Cerebellar nuclear complex (tissue), 1 donor: Measurements from ENCODE around the gene C16orf89.
"Not testable (repeated sequence)": the region's sequence is repeated elsewhere in the genome, so short reads cannot be mapped to it uniquely, and the experiment has no call there.

Experiments used
- DNase-seq, 2 experiments: peaks; one replicate each; lab custom pipeline; 2025; lab: John Stamatoyannopoulos, UW

Gene C16orf89, protein sequence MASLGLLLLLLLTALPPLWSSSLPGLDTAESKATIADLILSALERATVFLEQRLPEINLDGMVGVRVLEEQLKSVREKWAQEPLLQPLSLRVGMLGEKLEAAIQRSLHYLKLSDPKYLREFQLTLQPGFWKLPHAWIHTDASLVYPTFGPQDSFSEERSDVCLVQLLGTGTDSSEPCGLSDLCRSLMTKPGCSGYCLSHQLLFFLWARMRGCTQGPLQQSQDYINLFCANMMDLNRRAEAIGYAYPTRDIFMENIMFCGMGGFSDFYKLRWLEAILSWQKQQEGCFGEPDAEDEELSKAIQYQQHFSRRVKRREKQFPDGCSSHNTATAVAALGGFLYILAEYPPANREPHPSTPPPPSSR

DNA sequence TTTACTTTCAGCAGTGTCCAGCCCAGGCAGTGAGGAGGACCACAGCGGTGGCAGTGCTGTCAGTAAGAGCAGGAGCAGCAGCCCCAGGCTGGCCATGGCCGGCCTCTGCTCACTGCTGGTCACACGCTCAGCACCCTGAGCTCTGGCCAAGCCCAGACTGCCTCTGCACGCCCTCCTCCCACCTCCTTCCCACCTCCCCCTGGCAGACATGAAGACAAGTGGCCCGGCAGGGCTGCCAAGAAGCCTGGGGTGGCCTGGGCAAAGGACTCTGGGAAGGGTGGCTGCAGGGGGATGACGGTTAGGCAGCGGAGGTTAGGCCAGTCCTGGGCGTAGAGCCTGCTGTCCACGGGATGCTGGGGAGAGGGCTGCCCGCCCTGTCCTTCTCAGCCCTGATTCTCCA is at the start of gene C16orf89:
Gene C16orf89, minus strand, starts transcription at position 144 of the 400 bp plus-strand sequence. Its CDS starts 48 bp downstream, at position 96.
- no peak for DNase-seq

DNA sequence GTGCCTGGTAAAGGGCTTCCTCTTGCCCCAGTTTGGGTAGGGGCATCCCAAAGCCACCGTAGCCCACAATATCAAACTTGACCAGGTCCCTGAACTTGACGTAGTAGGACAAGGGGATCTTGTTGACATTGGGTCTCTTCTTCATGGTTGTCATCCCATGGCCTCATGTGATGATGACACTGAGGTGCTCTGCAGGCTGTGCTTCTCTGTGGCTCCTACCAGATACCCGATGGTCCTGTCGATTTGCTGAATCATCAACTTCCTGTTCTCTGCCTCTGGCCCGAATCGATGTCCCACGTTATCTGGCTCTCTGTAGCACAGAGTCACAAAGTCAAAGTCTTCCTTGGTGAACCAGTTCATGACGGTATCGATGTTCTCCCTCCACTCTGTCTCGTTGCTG is 45.2 kb upstream of the C16orf89 start:
- not testable (repeated sequence) for DNase-seq

DNA sequence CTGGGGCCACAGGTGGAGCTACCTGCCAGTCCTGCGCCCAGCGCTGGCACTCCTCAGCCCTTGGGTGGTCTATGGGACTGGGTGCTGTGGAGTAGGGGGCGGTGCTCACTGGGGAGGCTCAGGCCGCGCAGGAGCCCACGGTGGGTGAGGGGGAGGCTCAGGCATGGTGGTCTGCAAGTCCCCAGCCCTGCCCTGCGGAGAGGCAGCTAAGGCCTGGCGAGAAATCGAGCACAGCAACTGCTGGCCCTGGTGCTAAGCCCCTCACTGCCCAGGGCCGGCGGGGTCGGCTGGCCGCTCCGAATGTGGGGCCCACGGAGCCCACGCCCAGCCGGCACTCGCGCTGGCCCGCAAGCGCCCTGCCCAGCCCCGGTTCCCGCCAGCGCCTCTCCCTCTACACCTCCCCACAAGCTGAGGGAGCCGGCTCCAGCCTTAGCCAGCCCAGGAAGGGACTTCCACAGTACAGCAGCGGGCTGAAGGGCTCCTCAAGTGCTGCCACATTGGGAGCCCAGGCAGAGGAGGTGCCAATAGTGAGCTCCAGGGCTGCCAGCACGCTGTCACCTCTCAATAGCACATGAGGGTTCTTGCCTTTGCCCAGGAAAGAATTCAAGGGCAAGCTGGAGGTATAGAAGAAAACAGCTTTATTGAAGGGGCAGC is 42.9 kb upstream of the C16orf89 start:
- no peak for DNase-seq

DNA sequence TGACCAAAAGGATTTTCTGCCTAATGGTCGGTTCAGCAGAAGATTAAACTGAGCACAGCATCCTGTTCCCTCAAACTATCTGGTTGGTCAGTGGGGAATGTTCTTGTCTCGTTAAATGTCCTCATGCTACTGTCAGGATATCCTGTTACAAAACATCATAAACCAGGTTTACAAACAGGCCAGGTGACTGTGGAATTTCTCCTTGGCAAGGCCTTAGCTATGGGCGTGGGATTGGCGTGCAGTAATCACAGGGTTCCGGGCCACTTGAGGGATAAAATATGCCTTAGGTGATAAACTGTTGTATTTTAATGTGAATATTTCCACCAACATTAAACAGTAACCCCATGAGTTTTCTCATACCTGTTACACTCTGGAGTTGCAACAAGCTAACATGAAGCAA is 39.3 kb upstream of the C16orf89 start:
- DNase-seq = not testable (repeated sequence)

DNA sequence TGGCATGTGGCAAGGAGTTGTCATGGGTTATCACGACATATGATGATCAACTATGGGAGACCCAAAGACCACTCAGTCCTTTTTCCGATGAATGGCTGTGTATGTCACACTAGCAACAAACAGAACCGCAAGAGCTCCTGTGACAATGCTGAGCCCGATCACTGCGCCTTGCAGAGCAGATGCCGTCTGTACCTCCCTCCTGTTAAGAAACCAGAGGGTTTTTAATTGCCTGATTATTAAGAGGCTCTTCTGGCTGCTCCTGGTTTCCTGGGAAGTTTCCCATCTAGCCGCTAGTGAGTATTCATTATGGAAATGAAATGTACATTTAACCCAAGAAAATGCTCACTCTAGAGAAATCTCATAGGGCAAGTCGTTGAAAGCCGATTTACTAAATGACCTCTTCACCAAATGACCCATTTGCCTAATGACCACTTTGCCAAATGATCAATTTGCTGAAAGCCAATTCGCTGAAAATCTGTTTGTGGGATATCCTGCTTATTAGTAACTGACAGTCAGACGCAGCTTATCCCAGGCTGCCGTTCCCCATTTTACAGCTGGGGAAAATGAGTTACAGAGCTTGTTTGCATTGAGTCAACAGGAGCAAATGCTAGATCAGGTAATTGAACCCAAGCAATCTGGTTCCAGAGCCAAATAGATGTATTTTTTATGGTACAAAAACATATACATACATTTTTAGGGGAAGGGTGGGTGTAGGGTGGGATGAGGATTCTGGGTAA is 37.7 kb upstream of the C16orf89 start:
- DNase-seq = not testable (repeated sequence)

DNA sequence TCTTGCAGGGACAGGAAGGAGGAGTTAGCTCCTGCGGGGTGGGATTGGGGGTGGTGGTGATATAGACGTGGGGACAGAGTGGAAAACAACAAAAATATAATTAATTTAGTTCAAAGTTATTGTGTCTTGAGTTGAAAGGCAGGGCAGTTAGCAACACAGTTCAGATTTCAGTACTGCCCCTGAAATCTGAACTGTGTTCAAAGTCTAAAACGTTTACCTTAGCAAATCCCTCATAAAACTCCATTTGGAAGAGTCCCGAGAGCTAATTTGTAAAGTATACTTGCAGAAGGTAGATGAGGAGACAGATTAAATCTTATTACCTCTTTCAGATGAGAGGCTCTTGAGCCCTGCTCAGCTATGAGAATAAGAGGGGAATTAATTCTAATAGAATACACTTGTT is 33.4 kb upstream of the C16orf89 start:
- not testable (repeated sequence) for DNase-seq

DNA sequence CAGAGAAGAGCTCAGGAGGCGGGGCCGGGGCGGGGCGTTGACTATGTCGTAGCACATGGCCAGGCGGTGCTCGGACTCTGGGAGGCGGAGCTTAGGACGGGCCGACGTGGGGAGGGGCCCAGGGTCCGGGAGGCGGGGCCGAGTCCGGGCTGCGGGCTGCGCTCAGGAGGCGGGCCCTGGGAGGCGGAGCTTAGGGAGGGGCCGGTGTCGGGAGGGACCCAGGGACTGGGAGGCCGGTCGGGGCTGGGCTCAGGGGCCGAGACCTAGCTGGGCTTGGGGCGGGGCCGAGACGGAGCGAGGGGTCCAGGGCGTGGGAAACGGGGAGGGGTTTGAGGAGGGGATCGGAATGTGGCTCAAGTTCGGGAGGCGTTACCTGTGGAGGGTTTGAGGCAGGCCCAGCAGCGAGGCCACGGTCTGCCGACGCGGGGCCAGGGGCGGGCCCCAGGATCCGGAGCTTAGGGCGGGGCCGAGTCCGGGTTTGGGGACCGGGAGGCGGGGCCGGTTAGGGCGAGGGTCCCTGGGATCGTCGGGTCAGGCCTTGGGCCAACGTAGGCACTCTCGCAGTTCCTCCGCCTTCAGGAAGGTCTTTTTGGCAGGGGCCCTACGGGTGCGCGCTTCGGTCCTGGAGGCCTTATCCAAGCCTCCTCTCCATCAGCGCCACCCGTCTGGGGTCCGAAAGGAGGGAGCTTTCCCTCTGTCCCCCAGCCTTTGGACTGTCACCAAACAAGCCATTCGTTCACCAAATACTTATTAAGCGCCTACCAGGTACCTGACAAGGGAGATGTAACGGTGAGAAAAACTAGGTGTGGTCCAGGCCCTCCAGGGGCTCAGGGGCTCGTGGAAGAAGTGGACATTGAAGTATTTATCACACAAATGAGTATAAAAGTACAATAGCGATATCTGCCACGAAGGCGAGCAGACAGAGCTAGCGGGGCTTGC is 32.7 kb upstream of the C16orf89 start:
- not testable (repeated sequence) for DNase-seq

DNA sequence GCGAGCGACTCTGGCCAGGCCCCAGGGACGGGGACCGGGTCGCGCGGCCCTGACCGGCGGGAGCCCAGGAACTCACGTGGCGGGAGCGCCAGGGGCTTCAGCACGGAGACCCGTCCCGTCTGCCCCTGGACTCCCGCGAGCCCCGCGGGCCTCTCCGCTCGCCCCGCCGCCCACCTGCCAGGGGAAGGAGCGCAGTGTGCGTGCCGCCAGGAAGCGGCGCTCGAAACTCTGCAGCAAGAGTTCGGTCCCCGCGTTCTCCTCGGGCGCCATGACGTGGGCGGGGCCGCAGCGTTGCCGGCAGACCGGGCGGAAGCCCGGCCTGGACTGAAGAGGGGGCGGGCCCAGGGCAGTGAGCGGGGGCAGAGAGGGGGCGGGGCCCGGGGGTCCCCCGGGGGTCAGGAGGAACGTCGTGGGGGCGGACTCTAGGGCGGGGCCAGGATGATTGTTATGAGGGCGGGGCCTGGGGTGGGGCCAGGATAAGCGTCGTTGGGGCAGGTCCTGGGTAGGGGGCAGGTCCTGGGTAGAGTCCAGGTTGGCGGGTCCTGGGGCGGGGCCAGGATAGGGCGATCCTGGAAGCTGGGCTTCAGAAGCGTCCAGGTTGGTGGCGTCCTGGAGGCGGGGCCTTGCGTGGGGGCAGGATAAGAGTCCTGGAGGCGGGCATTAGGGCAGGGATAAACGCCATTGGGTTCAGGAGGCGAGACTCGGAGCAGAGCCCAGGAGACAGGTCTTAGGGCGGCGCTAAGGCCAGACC is 31.9 kb upstream of the C16orf89 start, which contains the start of gene EEF2KMT:
Gene EEF2KMT, minus strand, starts transcription at position 326 of the 751 bp plus-strand sequence. Its CDS starts 56 bp downstream, at position 270.
- DNase-seq = peak; percentile 90 to 96

DNA sequence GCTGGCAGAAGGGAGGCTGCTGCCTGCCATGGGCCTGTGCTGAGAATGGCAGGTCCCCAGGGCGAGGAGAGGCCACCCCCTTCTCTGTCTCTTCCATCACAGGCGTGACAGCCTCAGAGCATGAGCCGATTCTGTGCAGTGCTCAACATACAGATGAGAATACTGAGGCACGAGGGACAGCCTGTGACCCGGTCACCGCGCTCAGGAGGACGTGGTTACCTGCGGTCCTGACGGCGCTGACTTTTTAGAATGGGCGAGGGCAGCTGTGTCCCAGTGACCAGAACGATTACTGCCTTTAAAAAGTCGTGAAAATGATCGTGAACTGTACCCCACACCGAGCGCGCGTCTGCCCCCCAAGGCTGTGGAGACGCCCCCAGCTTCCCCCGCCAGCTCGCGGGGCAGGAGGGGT is 31.3 kb upstream of the C16orf89 start:
- not testable (repeated sequence) for DNase-seq

DNA sequence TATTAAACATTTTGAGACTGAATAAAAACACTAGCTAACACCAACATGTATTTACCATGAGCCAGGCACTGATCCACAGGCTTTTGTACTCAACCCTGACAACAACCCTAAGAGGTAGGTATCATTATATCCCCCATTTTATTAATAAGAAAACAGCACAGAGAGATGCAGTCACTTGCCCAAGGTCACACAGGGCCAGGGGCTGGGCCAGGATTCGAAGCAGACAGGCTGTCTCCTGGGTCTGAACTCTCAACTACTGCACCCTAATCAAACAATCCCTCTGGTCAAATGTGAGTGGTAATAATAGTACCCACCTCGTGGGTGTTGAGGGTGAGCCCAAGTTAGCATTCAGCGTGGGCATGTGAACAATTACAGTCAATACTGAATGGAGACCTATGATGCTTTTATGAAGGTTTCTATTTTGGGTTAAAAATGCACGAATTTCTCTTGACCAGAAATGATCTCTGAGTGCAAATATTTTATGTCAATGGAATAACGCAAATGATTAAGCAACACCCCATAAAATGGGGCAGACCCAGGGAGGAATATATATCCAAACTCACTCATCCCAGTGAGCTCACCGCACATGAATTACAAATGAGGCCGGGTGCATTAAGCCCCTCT is 30.8 kb upstream of the C16orf89 start:
- DNase-seq = not testable (repeated sequence)

DNA sequence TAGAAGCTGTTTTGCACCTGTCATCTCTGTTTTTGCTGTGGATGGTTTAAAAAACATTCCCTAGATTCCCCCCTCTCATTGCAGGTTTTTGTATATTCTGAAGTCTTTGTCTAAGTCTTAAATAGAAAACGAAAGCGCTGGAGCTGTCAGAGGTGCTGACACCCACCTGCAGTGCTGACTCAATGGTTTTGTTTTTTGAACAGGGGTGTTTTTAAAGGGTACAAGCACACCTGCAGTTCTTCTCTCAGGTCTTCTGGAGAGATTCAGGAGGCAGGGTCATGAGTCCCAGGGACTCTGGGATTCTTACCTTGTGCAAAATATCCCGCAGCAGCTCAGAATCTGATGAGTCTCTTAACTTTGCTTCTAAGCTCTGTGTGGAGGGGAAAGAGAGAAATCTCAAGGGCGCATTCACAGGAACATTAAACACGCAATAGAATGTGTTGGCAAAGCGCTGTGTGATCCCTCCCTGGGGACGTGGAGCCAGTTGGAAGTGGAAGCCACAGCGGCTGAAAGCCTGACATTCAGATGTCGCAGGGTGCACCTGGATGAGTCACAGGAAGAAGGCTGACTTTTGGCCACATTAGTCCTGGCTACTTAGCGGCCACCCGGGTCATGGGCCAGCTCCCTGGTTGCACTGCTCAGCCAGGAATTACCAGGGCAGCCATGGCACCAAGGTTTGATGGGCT is 29.5 kb upstream of the C16orf89 start:
- DNase-seq = not testable (repeated sequence)

DNA sequence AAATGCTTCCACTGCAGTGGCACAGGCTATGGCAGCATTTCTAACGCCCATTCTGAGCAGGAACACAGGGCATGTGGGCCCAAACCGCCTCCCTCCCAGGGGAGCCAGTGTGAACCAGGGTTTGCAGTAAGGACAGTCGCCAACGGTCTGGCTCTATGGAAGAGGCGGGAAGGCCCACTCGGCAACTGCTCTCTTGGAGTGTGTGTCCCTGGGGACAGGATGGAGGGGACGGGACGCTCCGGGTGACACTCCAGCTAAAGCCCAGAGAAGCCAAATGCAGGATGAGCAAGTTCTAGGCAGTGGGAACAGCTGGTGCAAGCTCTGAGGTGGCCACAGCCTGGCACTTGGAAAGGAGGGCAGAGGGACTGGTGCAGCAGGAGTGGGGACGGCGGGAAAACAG is 28.0 kb upstream of the C16orf89 start:
- DNase-seq = not testable (repeated sequence)

DNA sequence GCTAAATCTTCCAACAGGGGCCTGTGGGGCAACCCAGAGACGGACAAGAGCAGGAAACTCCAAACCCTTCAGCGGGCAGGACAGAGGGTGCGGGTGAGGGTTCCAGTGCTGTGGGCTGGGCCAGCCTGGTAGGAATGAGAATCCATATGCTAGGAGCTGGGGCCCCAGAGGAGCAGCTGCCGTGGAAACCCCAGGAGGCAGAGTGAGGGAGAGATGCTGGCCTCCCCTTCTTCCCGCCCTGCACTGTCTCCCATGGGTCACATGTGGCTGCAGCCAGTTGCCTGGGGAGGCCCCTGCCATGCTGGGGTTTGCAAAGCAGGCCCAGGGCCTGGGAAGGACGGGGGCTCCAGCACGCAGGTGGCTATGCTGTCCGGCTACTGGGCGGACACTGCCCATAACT is 27.3 kb upstream of the C16orf89 start:
- DNase-seq = not testable (repeated sequence)

DNA sequence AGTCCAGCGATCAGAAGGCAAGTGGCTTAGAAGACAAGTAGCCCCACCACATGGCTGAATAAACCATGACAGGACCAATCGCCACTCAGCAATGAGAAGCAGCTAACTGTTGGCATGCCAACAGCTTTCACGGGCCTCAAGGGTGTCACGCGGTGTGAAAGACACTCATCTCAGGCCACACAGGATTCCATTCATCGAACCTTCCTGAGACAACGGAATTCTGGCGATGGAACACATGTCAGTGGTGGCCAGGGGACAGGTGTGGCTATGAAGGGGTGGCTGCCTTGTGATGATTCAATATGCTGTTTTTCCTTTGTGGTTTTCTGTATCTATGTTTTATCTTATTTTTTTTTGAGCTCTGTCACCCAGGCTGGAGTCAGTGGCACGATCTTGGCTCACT is 24.8 kb upstream of the C16orf89 start:
- DNase-seq = not testable (repeated sequence)

DNA sequence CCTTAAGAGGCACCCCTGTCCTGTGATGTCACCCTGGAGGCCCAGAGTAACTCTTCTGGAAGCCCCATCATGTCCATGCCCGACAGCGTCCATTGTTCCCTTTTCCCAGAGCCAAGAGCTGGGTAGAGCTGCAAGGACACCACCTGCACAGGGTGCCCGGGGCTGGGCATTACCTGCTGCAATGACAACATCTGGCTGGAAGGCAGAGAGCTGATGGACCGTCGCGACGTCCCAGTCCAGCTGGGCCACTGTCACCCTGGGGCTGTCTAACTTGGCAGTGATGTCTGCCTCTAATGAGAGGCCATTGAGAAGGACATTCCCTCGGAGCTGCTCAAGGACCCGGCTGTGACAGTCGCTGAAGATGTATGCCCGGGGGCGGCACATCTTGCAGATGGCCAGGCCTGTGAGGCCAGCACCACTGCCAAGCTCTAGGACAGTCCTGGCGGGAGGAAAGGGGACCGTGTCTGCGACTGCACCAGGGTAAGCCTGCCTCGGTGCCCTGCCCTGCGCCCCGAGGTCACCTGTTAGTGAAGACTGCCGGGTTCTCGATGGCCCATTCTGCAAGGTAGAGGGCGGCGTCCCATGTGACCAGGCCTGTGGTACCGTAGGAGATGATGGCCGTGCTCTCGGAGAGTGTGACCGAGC is 24.3 kb upstream of the C16orf89 start:
- not testable (repeated sequence) for DNase-seq

DNA sequence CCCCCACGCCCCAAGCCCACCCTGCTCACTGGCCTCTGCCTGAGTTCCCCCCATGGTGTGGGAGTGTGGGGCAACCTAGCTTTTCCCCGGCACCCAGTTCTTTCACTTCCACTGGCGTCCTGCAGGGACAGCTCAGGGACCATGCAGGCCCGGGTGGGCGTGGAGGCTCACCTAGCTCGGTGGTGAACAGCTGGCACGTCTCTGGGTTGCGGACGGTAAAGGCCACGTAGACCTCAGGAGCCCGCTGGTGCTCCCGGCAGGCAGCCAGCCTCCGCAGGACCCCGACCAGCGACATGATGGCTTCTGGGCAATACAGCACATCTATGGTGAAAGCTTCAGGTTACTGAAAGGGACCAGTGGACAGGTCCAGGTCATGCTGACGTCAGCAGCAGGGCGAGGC is 23.2 kb upstream of the C16orf89 start:
- DNase-seq = not testable (repeated sequence)

DNA sequence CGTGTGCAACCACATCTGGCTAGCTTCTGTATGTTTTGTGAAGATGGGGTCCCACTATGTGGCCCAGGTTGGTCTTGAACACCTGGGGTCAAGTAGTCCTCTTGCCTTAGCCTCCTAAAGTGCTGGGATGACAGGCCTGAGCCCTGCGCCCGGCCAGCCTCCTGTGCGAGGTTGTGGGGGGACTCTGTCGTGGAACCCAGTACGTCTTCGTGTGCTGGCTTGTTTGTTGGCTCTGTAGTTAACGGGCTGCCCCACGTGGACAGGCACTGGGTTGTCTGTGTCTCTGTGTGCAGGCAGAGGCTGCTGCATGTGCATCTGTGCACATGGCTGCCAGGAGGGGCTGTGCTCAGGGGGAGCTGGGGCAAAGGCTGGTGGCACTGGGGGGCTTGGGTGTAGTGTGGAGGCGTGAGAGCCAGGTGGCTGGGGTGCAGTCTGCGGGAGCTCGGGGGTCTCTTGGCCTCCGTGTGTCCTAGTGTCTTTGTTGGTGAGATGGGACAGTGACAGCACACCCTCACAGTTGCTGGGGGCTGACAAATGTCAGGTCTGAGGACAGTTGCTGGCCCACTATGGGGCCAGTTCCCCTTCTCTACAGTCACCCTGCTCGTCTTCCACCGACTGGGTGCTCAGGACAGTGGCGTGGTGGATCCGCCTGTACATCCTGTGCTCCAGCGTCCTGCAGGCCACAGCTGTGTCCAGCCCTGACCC is 22.5 kb upstream of the C16orf89 start:
- not testable (repeated sequence) for DNase-seq

DNA sequence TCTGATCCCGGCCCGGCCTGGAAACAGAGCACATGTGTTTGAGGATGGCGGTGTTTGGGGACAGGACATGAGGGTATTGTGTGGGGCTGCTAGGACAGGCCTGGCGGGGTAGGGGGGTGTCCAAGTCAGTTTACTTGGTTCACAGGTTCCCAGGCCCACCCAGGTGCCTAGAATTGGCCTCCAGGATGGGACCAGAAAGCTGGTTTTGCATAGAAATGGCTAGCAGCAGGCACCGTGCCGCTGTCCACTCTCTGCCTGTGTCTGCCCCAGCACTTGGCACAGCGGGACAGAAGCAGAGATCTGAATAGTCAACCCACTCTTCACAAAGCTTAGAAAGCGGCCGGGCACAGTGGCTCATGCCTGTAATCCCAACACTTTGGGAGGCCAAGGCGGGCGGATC is 20.0 kb upstream of the C16orf89 start:
- DNase-seq = not testable (repeated sequence)
